WTC11 (cell line): ENCODE data around the gene CCDC88B. TPM values are rescaled to one million over a fixed set of nuclear protein-coding genes. Genes with fewer than 3 reads are reported as not detected.

Experiments
- ESRRA ChIP-seq: sonication (generic); formaldehyde crosslinking; IDR thresholded peaks from 2 replicates; pipeline ENCODE4 v1.8.1; 2022; ENCODE audit warnings: mild to moderate bottlenecking, missing genetic modification reagents, borderline replicate concordance
- ETV6 ChIP-seq: sonication (generic); formaldehyde crosslinking; IDR thresholded peaks from 2 replicates; pipeline ENCODE4 v1.8.1; 2022; ENCODE audit warnings: mild to moderate bottlenecking, missing genetic modification reagents
- IRF2 ChIP-seq: sonication (generic); formaldehyde crosslinking; IDR thresholded peaks from 2 replicates; pipeline ENCODE4 v1.8.0; 2022; ENCODE audit warnings: low read depth, missing genetic modification reagents, borderline replicate concordance
- MXD4 ChIP-seq: fragments of 250-450 bp; sonication (Bioruptor Pico); IDR thresholded peaks from 2 replicates; pipeline ENCODE4 v1.8.0; 2021; ENCODE audit warnings: mild to moderate bottlenecking, moderate library complexity, borderline replicate concordance
- MYBL2 ChIP-seq: sonication (generic); formaldehyde crosslinking; IDR thresholded peaks from 2 replicates; pipeline ENCODE4 v1.8.1; 2023; ENCODE audit warnings: mild to moderate bottlenecking, moderate library complexity, missing genetic modification reagents
- RELA ChIP-seq: sonication (generic); formaldehyde crosslinking; IDR thresholded peaks from 2 replicates; pipeline ENCODE4 v1.8.1; 2022; ENCODE audit warnings: missing genetic modification reagents, mild to moderate bottlenecking, borderline replicate concordance
- SOX15 ChIP-seq: fragments of 250-450 bp; sonication (Bioruptor Pico); IDR thresholded peaks from 2 replicates; pipeline ENCODE4 v1.9.0; 2021; ENCODE audit warnings: mild to moderate bottlenecking
- SP1 ChIP-seq: sonication (generic); formaldehyde crosslinking; conservative IDR thresholded peaks from 2 replicates; pipeline ENCODE4 v1.8.1; 2022; ENCODE audit warnings: missing genetic modification reagents
- TEAD4 ChIP-seq: sonication (generic); formaldehyde crosslinking; IDR thresholded peaks from 2 replicates; pipeline ENCODE4 v1.8.0; 2022; ENCODE audit warnings: mild to moderate bottlenecking, missing genetic modification reagents
- ZNF138 ChIP-seq: sonication (generic); formaldehyde crosslinking; conservative IDR thresholded peaks from 2 replicates; pipeline ENCODE4 v1.8.1; 2022; ENCODE audit warnings: mild to moderate bottlenecking, moderate library complexity, missing genetic modification reagents
- ZNF232 ChIP-seq: sonication (generic); formaldehyde crosslinking; IDR thresholded peaks from 2 replicates; pipeline ENCODE4 v1.8.0; 2022; ENCODE audit warnings: mild to moderate bottlenecking, missing genetic modification reagents
- ZNF263 ChIP-seq: sonication (generic); formaldehyde crosslinking; IDR thresholded peaks from 2 replicates; pipeline ENCODE4 v1.8.1; 2022; ENCODE audit warnings: low read depth, mild to moderate bottlenecking, moderate library complexity, missing genetic modification reagents
- ZNF396 ChIP-seq: fragments of 250-450 bp; sonication (Bioruptor Pico); IDR thresholded peaks from 2 replicates; pipeline ENCODE4 v1.8.0; 2021; ENCODE audit warnings: mild to moderate bottlenecking, moderate library complexity, borderline replicate concordance
- ZNF423 ChIP-seq: fragments of 250-450 bp; sonication (Bioruptor Pico); IDR thresholded peaks from 2 replicates; pipeline ENCODE4 v2.1.2; 2022; ENCODE audit warnings: mild to moderate bottlenecking, moderate library complexity
- ZNF671 ChIP-seq: fragments of 250-450 bp; sonication (Bioruptor Pico); IDR thresholded peaks from 2 replicates; pipeline ENCODE4 v1.8.0; 2021; ENCODE audit warnings: mild to moderate bottlenecking
- total RNA-seq: library from RNA; stranded (reverse); gene quantifications from 3 replicates; pipeline ENCODE4 v1.2.3, GENCODE V29; 2021
- TF ChIP-seq, protein P1 (sequence below): sonication (generic); formaldehyde crosslinking; IDR thresholded peaks from 2 replicates; pipeline ENCODE4 v1.8.1; 2023; ENCODE audit warnings: mild to moderate bottlenecking, missing genetic modification reagents
- TF ChIP-seq, protein P2 (sequence below): fragments of 250-450 bp; sonication (Bioruptor Pico); IDR thresholded peaks from 2 replicates; pipeline ENCODE4 v1.9.0; 2021; ENCODE audit warnings: mild to moderate bottlenecking
- TF ChIP-seq, protein P3 (sequence below): sonication (generic); formaldehyde crosslinking; IDR thresholded peaks from 2 replicates; pipeline ENCODE4 v1.8.0; 2023; ENCODE audit warnings: missing genetic modification reagents
- TF ChIP-seq, protein P4 (sequence below): sonication (generic); formaldehyde crosslinking; IDR thresholded peaks from 2 replicates; pipeline ENCODE4 v1.8.0; 2022; ENCODE audit warnings: mild to moderate bottlenecking, missing genetic modification reagents
- TF ChIP-seq, protein P5 (sequence below): fragments of 250-450 bp; sonication (Bioruptor Pico); IDR thresholded peaks from 2 replicates; pipeline ENCODE4 v1.9.0; 2021; ENCODE audit warnings: mild to moderate bottlenecking
- TF ChIP-seq, protein P6 (sequence below): sonication (generic); formaldehyde crosslinking; IDR thresholded peaks from 2 replicates; pipeline ENCODE4 v1.8.1; 2022; ENCODE audit warnings: mild to moderate bottlenecking, missing genetic modification reagents, moderate library complexity, borderline replicate concordance
- TF ChIP-seq, protein P7 (sequence below): sonication (generic); formaldehyde crosslinking; conservative IDR thresholded peaks from 2 replicates; pipeline ENCODE4 v1.8.1; 2022; ENCODE audit warnings: mild to moderate bottlenecking, missing genetic modification reagents
- TF ChIP-seq, protein P8 (sequence below): sonication (generic); formaldehyde crosslinking; IDR thresholded peaks from 2 replicates; pipeline ENCODE4 v1.8.1; 2023; ENCODE audit warnings: mild to moderate bottlenecking, missing genetic modification reagents, borderline replicate concordance

CCDC88B gene
- total RNA-seq, 1 experiment from 2014 or later, result 17.0 TPM

DNA sequence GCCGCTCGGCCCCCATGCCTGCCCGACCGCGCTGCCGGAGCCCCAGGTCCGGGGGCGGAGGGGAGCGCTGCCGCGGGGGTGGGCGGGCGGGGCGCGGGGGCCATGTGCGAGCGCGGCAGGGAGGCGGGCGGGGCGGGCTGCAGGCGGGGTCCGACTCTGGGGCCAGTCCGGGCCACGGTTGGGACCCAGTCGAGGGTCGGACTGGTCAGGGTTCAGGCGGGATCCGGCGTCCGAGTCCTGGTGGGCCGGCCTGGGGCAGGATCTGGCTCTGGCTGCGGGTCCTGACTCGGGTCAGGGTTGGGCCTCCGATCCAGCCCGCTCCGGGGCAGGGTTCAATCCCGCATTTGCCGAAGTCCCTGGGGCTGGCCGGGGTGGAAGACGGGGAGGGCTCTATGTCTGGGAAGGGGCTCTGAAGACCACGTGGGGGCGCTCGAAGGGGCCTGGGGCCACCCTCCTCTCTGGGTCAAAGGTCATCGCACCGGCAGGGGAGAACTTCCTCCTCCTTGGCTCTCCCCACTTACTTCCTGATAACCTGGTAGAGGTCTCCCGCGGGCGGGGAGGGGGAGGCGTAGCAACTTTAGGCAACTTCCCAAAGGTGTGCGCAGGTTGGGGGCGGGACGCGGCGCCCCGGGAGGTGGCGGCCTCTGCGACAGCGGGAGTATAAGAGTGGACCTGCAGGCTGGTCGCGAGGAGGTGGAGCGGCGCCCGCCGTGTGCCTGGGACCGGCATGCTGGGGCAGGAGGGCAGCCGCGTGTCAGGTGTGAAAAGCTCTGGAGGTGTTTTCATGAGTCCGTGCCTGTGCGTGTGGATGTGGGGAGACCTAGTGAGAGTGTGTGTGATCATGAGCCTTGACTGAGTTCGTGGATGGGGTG lies 34.1 kb upstream of the CCDC88B start (continued):
- TF ChIP-seq, protein P1, sequence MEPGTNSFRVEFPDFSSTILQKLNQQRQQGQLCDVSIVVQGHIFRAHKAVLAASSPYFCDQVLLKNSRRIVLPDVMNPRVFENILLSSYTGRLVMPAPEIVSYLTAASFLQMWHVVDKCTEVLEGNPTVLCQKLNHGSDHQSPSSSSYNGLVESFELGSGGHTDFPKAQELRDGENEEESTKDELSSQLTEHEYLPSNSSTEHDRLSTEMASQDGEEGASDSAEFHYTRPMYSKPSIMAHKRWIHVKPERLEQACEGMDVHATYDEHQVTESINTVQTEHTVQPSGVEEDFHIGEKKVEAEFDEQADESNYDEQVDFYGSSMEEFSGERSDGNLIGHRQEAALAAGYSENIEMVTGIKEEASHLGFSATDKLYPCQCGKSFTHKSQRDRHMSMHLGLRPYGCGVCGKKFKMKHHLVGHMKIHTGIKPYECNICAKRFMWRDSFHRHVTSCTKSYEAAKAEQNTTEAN, result 0 out of 2 replicates have a peak, but pooled peaks have one; percentile 14
- TF ChIP-seq, protein P2, sequence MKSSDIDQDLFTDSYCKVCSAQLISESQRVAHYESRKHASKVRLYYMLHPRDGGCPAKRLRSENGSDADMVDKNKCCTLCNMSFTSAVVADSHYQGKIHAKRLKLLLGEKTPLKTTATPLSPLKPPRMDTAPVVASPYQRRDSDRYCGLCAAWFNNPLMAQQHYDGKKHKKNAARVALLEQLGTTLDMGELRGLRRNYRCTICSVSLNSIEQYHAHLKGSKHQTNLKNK (CRISPR knock-in tag), result no peak
- TF ChIP-seq ZNF396 (CRISPR knock-in tag), result no peak
- TF ChIP-seq ESRRA (CRISPR knock-in tag), result no peak
- TF ChIP-seq, protein P3, sequence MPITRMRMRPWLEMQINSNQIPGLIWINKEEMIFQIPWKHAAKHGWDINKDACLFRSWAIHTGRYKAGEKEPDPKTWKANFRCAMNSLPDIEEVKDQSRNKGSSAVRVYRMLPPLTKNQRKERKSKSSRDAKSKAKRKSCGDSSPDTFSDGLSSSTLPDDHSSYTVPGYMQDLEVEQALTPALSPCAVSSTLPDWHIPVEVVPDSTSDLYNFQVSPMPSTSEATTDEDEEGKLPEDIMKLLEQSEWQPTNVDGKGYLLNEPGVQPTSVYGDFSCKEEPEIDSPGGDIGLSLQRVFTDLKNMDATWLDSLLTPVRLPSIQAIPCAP (CRISPR knock-in tag), result 0 out of 2 replicates have a peak, but pooled peaks have one; percentile 49
- TF ChIP-seq, protein P4, sequence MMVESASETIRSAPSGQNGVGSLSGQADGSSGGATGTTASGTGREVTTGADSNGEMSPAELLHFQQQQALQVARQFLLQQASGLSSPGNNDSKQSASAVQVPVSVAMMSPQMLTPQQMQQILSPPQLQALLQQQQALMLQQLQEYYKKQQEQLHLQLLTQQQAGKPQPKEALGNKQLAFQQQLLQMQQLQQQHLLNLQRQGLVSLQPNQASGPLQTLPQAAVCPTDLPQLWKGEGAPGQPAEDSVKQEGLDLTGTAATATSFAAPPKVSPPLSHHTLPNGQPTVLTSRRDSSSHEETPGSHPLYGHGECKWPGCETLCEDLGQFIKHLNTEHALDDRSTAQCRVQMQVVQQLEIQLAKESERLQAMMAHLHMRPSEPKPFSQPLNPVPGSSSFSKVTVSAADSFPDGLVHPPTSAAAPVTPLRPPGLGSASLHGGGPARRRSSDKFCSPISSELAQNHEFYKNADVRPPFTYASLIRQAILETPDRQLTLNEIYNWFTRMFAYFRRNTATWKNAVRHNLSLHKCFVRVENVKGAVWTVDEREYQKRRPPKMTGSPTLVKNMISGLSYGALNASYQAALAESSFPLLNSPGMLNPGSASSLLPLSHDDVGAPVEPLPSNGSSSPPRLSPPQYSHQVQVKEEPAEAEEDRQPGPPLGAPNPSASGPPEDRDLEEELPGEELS (CRISPR knock-in tag), result no peak; the same call in 1 of the 2 replicates
- TF ChIP-seq, protein P5, sequence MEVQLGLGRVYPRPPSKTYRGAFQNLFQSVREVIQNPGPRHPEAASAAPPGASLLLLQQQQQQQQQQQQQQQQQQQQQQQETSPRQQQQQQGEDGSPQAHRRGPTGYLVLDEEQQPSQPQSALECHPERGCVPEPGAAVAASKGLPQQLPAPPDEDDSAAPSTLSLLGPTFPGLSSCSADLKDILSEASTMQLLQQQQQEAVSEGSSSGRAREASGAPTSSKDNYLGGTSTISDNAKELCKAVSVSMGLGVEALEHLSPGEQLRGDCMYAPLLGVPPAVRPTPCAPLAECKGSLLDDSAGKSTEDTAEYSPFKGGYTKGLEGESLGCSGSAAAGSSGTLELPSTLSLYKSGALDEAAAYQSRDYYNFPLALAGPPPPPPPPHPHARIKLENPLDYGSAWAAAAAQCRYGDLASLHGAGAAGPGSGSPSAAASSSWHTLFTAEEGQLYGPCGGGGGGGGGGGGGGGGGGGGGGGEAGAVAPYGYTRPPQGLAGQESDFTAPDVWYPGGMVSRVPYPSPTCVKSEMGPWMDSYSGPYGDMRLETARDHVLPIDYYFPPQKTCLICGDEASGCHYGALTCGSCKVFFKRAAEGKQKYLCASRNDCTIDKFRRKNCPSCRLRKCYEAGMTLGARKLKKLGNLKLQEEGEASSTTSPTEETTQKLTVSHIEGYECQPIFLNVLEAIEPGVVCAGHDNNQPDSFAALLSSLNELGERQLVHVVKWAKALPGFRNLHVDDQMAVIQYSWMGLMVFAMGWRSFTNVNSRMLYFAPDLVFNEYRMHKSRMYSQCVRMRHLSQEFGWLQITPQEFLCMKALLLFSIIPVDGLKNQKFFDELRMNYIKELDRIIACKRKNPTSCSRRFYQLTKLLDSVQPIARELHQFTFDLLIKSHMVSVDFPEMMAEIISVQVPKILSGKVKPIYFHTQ (CRISPR knock-in tag), result no peak
- TF ChIP-seq, protein P6, sequence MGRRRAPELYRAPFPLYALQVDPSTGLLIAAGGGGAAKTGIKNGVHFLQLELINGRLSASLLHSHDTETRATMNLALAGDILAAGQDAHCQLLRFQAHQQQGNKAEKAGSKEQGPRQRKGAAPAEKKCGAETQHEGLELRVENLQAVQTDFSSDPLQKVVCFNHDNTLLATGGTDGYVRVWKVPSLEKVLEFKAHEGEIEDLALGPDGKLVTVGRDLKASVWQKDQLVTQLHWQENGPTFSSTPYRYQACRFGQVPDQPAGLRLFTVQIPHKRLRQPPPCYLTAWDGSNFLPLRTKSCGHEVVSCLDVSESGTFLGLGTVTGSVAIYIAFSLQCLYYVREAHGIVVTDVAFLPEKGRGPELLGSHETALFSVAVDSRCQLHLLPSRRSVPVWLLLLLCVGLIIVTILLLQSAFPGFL (CRISPR knock-in tag), result no peak
- TF ChIP-seq, protein P7, sequence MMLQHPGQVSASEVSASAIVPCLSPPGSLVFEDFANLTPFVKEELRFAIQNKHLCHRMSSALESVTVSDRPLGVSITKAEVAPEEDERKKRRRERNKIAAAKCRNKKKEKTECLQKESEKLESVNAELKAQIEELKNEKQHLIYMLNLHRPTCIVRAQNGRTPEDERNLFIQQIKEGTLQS, result no peak
- peak; percentile 40; the same call in 1 of the 2 replicates for TF ChIP-seq SP1
- TF ChIP-seq SOX15 (CRISPR knock-in tag), result no peak
- no peak for TF ChIP-seq MXD4
- peak; percentile 93 for TF ChIP-seq ETV6 (CRISPR knock-in tag)
- no peak for TF ChIP-seq ZNF671 (CRISPR knock-in tag)
- TF ChIP-seq TEAD4 (CRISPR knock-in tag), result no peak
- no peak for TF ChIP-seq ZNF138 (CRISPR knock-in tag)
- no peak for TF ChIP-seq IRF2 (CRISPR knock-in tag)
- TF ChIP-seq ZNF232 (CRISPR knock-in tag), result peak; percentile 69; the same call in 1 of the 2 replicates
- no peak for TF ChIP-seq ZNF423 (CRISPR knock-in tag)
- no peak for TF ChIP-seq RELA (CRISPR knock-in tag)
- TF ChIP-seq ZNF263 (CRISPR knock-in tag), result no peak
- TF ChIP-seq, protein P8, sequence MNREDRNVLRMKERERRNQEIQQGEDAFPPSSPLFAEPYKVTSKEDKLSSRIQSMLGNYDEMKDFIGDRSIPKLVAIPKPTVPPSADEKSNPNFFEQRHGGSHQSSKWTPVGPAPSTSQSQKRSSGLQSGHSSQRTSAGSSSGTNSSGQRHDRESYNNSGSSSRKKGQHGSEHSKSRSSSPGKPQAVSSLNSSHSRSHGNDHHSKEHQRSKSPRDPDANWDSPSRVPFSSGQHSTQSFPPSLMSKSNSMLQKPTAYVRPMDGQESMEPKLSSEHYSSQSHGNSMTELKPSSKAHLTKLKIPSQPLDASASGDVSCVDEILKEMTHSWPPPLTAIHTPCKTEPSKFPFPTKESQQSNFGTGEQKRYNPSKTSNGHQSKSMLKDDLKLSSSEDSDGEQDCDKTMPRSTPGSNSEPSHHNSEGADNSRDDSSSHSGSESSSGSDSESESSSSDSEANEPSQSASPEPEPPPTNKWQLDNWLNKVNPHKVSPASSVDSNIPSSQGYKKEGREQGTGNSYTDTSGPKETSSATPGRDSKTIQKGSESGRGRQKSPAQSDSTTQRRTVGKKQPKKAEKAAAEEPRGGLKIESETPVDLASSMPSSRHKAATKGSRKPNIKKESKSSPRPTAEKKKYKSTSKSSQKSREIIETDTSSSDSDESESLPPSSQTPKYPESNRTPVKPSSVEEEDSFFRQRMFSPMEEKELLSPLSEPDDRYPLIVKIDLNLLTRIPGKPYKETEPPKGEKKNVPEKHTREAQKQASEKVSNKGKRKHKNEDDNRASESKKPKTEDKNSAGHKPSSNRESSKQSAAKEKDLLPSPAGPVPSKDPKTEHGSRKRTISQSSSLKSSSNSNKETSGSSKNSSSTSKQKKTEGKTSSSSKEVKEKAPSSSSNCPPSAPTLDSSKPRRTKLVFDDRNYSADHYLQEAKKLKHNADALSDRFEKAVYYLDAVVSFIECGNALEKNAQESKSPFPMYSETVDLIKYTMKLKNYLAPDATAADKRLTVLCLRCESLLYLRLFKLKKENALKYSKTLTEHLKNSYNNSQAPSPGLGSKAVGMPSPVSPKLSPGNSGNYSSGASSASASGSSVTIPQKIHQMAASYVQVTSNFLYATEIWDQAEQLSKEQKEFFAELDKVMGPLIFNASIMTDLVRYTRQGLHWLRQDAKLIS (CRISPR knock-in tag), result no peak
- peak; percentile 24; the same call in 1 of the 2 replicates for TF ChIP-seq MYBL2
